HEK293 (cell line): ENCODE data around the gene CCBE1.

Experiments
- CTCF ChIA-PET: fragments of 350-600 bp; formaldehyde crosslinking; extraction: SDS; loops from one replicate; lab custom pipeline; 2021; ENCODE audit warnings: antibody characterized with exemption; lab: Yijun Ruan, JAX
- POLR2A ChIA-PET: fragments of 300-600 bp; formaldehyde crosslinking; extraction: SDS; loops from one replicate; lab custom pipeline; 2020; ENCODE audit warnings: antibody characterized with exemption, inconsistent platforms; lab: Yijun Ruan, JAX
- H3K27ac ChIP-seq: fragments of 200-500 bp; sonication (Bioruptor generic); 2 replicates; pipeline ENCODE4 v1.5.1; 2014; ENCODE audit warnings: low read depth, low read length, control low read depth, inconsistent platforms; ENCODE audit errors: extremely low read depth
- H3K36me3 ChIP-seq, 2 experiments: fragments of 200-500 bp in 1 of 2; sonication (Bioruptor generic) in 1 of 2; 1 replicate in 1 of 2; 2 replicates in 1 of 2; pipeline ENCODE4 v1.5.1; 2014 to 2017; ENCODE audit warnings: inconsistent platforms in 2 of 2, low read length in 2 of 2; ENCODE audit not compliant: control insufficient read depth in 2 of 2, insufficient read depth in 1 of 2
- H3K4me1 ChIP-seq: fragments of 200-500 bp; sonication (Bioruptor generic); 2 replicates; pipeline ENCODE4 v1.5.1; 2014; ENCODE audit warnings: mild to moderate bottlenecking, low read length, inconsistent platforms; ENCODE audit not compliant: control insufficient read depth, insufficient read depth
- H3K4me3 ChIP-seq: 2 replicates; pipeline ENCODE4 v1.5.1; 2011; ENCODE audit warnings: low read depth, mild to moderate bottlenecking, control low read depth, low read length, moderate library complexity
- H3K9me3 ChIP-seq: fragments of 200-500 bp; sonication (Bioruptor generic); 2 replicates; pipeline ENCODE4 v1.5.1; 2014; ENCODE audit warnings: low read depth, low read length, inconsistent platforms; ENCODE audit not compliant: control insufficient read depth, insufficient read depth
- BCL11A ChIP-seq: fragments of 450-650 bp; formaldehyde crosslinking; IDR thresholded peaks from 2 replicates; pipeline ENCODE4 v1.5.1; 2016; ENCODE audit warnings: low read depth, missing biosample characterization, missing genetic modification characterization
- GLI4 ChIP-seq: fragments of 450-650 bp; formaldehyde crosslinking; IDR thresholded peaks from 2 replicates; pipeline ENCODE4 v1.5.1; 2016; ENCODE audit warnings: missing biosample characterization, missing genetic modification characterization
- HOXC10 ChIP-seq: sonication (generic); formaldehyde crosslinking; IDR thresholded peaks from 2 replicates; pipeline ENCODE4 v1.8.1; 2023; ENCODE audit warnings: mild to moderate bottlenecking, missing genetic modification reagents
- KLF7 ChIP-seq: fragments of 450-650 bp; formaldehyde crosslinking; IDR thresholded peaks from 2 replicates; pipeline ENCODE4 v1.5.1; 2016; ENCODE audit warnings: missing biosample characterization, missing genetic modification characterization, borderline replicate concordance
- PRDM10 ChIP-seq: fragments of 450-650 bp; formaldehyde crosslinking; IDR thresholded peaks from 2 replicates; pipeline ENCODE4 v1.5.1; 2016; ENCODE audit warnings: missing biosample characterization, missing genetic modification characterization
- PRDM2 ChIP-seq: fragments of 450-650 bp; formaldehyde crosslinking; IDR thresholded peaks from 2 replicates; pipeline ENCODE4 v1.5.1; 2016; ENCODE audit warnings: missing biosample characterization, missing genetic modification characterization, borderline replicate concordance
- REST ChIP-seq: fragments of 450-650 bp; formaldehyde crosslinking; IDR thresholded peaks from 2 replicates; pipeline ENCODE4 v1.5.1; 2016; ENCODE audit warnings: missing biosample characterization, missing genetic modification characterization
- ZBTB1 ChIP-seq: fragments of 450-650 bp; formaldehyde crosslinking; IDR thresholded peaks from 2 replicates; pipeline ENCODE4 v1.5.1; 2016; ENCODE audit warnings: missing biosample characterization, missing genetic modification characterization
- ZIC2 ChIP-seq: fragments of 450-650 bp; formaldehyde crosslinking; IDR thresholded peaks from 2 replicates; pipeline ENCODE4 v1.5.1; 2016; ENCODE audit warnings: missing biosample characterization, missing genetic modification characterization
- ZNF133 ChIP-seq: fragments of 450-650 bp; formaldehyde crosslinking; IDR thresholded peaks from 2 replicates; pipeline ENCODE4 v1.5.1; 2016; ENCODE audit warnings: missing biosample characterization, missing genetic modification characterization
- ZNF18 ChIP-seq: fragments of 450-650 bp; formaldehyde crosslinking; IDR thresholded peaks from 2 replicates; pipeline ENCODE4 v1.5.1; 2016; ENCODE audit warnings: missing biosample characterization, missing genetic modification characterization
- ZNF302 ChIP-seq: fragments of 450-650 bp; formaldehyde crosslinking; IDR thresholded peaks from 2 replicates; pipeline ENCODE4 v1.5.1; 2016; ENCODE audit warnings: missing biosample characterization, missing genetic modification characterization, low read depth
- ZNF394 ChIP-seq: fragments of 450-650 bp; formaldehyde crosslinking; IDR thresholded peaks from 2 replicates; pipeline ENCODE4 v1.5.1; 2016; ENCODE audit warnings: missing biosample characterization, missing genetic modification characterization, mild to moderate bottlenecking, moderate library complexity, borderline replicate concordance
- ZNF404 ChIP-seq: fragments of 450-650 bp; formaldehyde crosslinking; IDR thresholded peaks from 2 replicates; pipeline ENCODE4 v1.5.1; 2017; ENCODE audit warnings: missing biosample characterization, missing genetic modification characterization
- ZNF449 ChIP-seq: fragments of 450-650 bp; formaldehyde crosslinking; IDR thresholded peaks from 2 replicates; pipeline ENCODE4 v1.5.1; 2017; ENCODE audit warnings: missing biosample characterization, mild to moderate bottlenecking, missing genetic modification characterization, moderate library complexity
- ZNF513 ChIP-seq: fragments of 450-650 bp; IDR thresholded peaks from 2 replicates; pipeline ENCODE4 v1.5.1; 2018; ENCODE audit warnings: missing biosample characterization, missing genetic modification characterization
- ZNF658 ChIP-seq: fragments of 450-650 bp; formaldehyde crosslinking; IDR thresholded peaks from 2 replicates; pipeline ENCODE4; 2016; ENCODE audit warnings: missing biosample characterization, missing genetic modification characterization

The CCBE1 gene

DNA sequence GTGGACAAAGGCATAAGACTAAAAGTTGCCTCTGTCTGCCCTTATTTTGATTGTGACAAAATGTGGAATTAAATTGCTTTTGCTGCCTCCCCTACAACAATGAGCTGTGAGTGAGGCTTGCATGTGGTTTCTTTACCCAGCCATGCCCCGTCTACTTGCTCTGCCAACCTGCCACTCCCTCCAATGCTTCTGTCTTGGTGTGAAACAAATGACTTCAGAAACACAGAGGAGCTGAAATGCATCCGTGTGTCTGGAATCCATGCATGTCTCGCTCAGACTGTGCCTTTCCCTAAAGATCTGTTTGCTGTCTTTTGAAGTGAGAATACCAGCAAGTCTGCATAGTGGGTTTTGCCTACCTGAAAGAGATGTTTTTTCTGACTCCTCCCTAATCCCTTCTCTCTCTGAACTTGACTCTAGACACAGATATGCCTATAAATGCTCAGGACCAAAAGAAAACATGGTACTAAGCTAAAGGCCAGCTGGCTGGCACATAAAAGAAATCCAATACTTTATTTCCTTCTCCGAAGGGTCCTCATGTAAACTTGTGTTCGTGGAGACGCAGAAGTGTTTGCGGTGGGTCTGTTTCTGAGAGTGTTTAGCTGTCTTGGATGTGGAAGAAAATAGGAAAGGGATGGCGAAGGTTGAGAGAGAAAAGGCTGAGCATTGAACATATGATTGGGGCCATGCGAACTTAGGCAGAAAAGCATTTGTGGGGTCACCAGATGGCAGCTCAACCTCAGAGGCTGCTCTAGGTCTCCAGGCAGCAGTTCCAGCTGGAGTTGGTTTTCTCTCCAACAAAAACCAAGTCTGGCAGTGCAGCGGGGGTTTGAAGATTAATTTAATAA is 120.5 kb downstream of the CCBE1 start (continued):
- no peak for TF ChIP-seq ZIC2 (tag by site-specific recombination)
- TF ChIP-seq ZNF449 (tag by site-specific recombination) = no peak
- no peak for TF ChIP-seq ZNF302 (tag by site-specific recombination)
- no peak for TF ChIP-seq ZNF404
- no peak for TF ChIP-seq ZBTB1 (tag by site-specific recombination)
- no peak for TF ChIP-seq PRDM2

DNA sequence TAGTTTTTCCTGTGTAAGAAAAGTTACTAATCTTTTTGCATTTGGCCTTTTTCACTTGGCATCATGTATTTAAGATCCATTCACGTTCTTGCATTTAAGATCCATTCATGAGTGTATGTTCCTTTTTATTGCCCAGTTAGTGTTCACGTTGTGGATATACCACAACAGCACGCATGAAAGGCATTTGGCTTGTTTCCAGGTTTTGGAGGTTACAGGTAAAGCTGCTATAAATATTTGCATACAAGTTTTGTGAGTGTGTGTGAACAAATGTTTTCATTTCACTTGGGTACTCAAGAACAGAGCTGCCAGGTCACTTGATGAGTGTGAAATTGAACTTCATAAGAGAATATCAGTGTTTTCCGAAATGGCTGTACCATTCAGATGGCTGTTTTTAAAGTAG is 121.2 kb downstream of the CCBE1 start:
- POLR2A ChIA-PET = no interaction called here
- Histone ChIP-seq H3K9me3 (no peaks in the 10 kb centered on the region), H3K36me3 (no peaks in the 10 kb centered on the region), H3K27ac (no peak overlapping the region), H3K4me3 (no peak overlapping the region), H3K4me1 (no peaks in the 10 kb centered on the region; the same call in 1 of the 2 replicates)
- CTCF ChIA-PET = interaction anchor here (1.0 kb wide), 1 partner anchor 327 kb away, joined by 3 read pairs; no protein-coding TSS in a partner anchor
- no peak for TF ChIP-seq ZNF133 (tag by site-specific recombination)
- no peak for TF ChIP-seq GLI4
- TF ChIP-seq ZNF658 (tag by site-specific recombination) = no peak
- TF ChIP-seq PRDM10 = no peak
- no peak for TF ChIP-seq ZNF394 (tag by site-specific recombination)
- TF ChIP-seq ZNF18 (tag by site-specific recombination) = no peak
- no peak for TF ChIP-seq ZNF513 (tag by site-specific recombination)
- TF ChIP-seq KLF7 = no peak
- TF ChIP-seq HOXC10 = no peak
- no peak for TF ChIP-seq BCL11A
- no peak for TF ChIP-seq REST (tag by site-specific recombination)
